Neural crest cell (in vitro differentiated cells): ENCODE measurements around the gene SULT6B1. TPM values are rescaled to one million over a fixed set of nuclear protein-coding genes. Genes with fewer than 3 reads are reported as not detected.

Experiments used
- DNase-seq: peaks from one replicate; pipeline ENCODE4 v3.0.0; 2021; ENCODE audit warnings: low read depth, mixed read lengths, low spot score
- H3K27ac Mint-ChIP-seq: one replicate; pipeline ENCODE4 v1.8.0; 2021; ENCODE audit warnings: mild to moderate bottlenecking, mixed read lengths; ENCODE audit not compliant: unreplicated experiment
- H3K27me3 Mint-ChIP-seq: 2 replicates; pipeline ENCODE4 v1.8.0; 2021; ENCODE audit warnings: low read depth, mild to moderate bottlenecking, mixed read lengths
- H3K36me3 Mint-ChIP-seq: 2 replicates; pipeline ENCODE4 v1.8.0; 2021; ENCODE audit warnings: low read depth, mild to moderate bottlenecking, mixed read lengths
- H3K4me1 Mint-ChIP-seq: 2 replicates; pipeline ENCODE4 v1.8.0; 2021; ENCODE audit warnings: mixed read lengths
- H3K4me3 Mint-ChIP-seq: one replicate; pipeline ENCODE4 v1.8.0; 2021; ENCODE audit warnings: mild to moderate bottlenecking, mixed read lengths
- H3K9me3 Mint-ChIP-seq: 2 replicates; pipeline ENCODE4 v1.8.0; 2021; ENCODE audit warnings: mixed read lengths
- CTCF ChIP-seq: fragments of 200-600 bp; sonication (generic); conservative IDR thresholded peaks from 2 replicates; pipeline ENCODE4 v1.5.0; 2021; ENCODE audit warnings: antibody characterized with exemption, mild to moderate bottlenecking
- total RNA-seq: library from RNA; stranded (reverse); gene quantifications from 2 replicates; pipeline ENCODE4 v1.2.1, GENCODE V29; 2021

The SULT6B1 gene
- total RNA-seq, 1 donor from 2014 or later = not detected

GRCh38 chr2:37180640-37181039, 7.8 kb downstream of the SULT6B1 start:
- no peak for DNase-seq
- Mint-ChIP-seq H3K36me3 (no peaks in the 10 kb centered on the region), H3K27me3 (no peaks in the 10 kb centered on the region), H3K4me1 (no peaks in the 10 kb centered on the region), H3K4me3 (no peak overlapping the region), H3K9me3 (no peaks in the 10 kb centered on the region), H3K27ac (no peak overlapping the region)
- no peak for TF ChIP-seq CTCF

- no peak for TF ChIP-seq CTCF
- DNase-seq = no peak
- no peaks in the 10 kb centered on the region for H3K36me3 Mint-ChIP-seq
- H3K27ac Mint-ChIP-seq = no peak overlapping the region
- H3K9me3 Mint-ChIP-seq = no peaks in the 10 kb centered on the region
- no peaks in the 10 kb centered on the region for H3K27me3 Mint-ChIP-seq
- H3K4me1 Mint-ChIP-seq = no peaks in the 10 kb centered on the region
- H3K4me3 Mint-ChIP-seq = no peak overlapping the region
Observed at GRCh38 chr2:37180006-37180639, 8.3 kb downstream of the SULT6B1 start.

GRCh38 chr2:37173741-37174140, 14.7 kb downstream of the SULT6B1 start:
- Mint-ChIP-seq H3K4me1 (no peaks in the 10 kb centered on the region), H3K27me3 (no peaks in the 10 kb centered on the region), H3K9me3 (no peaks in the 10 kb centered on the region), H3K27ac (peak overlapping the region; percentile 3), H3K4me3 (no peak overlapping the region), H3K36me3 (no peaks in the 10 kb centered on the region)
- DNase-seq = no peak
- TF ChIP-seq CTCF = no peak

- Mint-ChIP-seq H3K4me1 (no peaks in the 10 kb centered on the region), H3K4me3 (no peak overlapping the region), H3K27ac (no peak overlapping the region), H3K9me3 (no peaks in the 10 kb centered on the region), H3K27me3 (no peaks in the 10 kb centered on the region), H3K36me3 (no peaks in the 10 kb centered on the region)
- no peak for DNase-seq
- no peak for TF ChIP-seq CTCF
Observed at GRCh38 chr2:37171624-37171950, 16.9 kb downstream of the SULT6B1 start.

GRCh38 chr2:37168217-37168981, 20.1 kb downstream of the SULT6B1 start:
- Mint-ChIP-seq H3K36me3 (peaks cover 12% of the 10 kb centered on the region), H3K27ac (no peak overlapping the region), H3K9me3 (peaks cover 11% of the 10 kb centered on the region), H3K27me3 (no peaks in the 10 kb centered on the region), H3K4me3 (no peak overlapping the region), H3K4me1 (no peaks in the 10 kb centered on the region)
- peak; percentile 79 for TF ChIP-seq CTCF
- DNase-seq = no peak
